Adrenal gland (tissue), 12 donors: ENCODE data around the gene WSB1. TPM values are rescaled to one million over a fixed set of nuclear protein-coding genes. Genes with fewer than 3 reads are reported as not detected.
A peak's percentile ranks its signal among the peaks of the same experiment; 100 is the strongest.

Source experiments
- DNase-seq, 7 donors: peaks; one replicate each; pipeline ENCODE4 v3.0.0-alpha.2; 2019 to 2020
- H3K27ac ChIP-seq, 5 donors: fragments of 200-600 bp; sonication (generic) in 4 of 5; 1 replicate in 3 of 5; 2 replicates in 2 of 5; pipeline versions ENCODE4 v1.5.1 to v1.8.0; 2016 to 2020; ENCODE audit warnings: mild to moderate bottlenecking in 1 of 5
- H3K27me3 ChIP-seq: fragments of 200-600 bp; 2 replicates; pipeline ENCODE4 v1.8.0; 2021
- H3K36me3 ChIP-seq, 2 donors: fragments of 200-600 bp; replicated peaks in 1 of 2; 1 replicate in 1 of 2; 2 replicates in 1 of 2; pipeline versions ENCODE4 v1.5.1 to v1.8.0; 2018 to 2022
- H3K4me1 ChIP-seq, 2 donors: fragments of 200-600 bp; replicated peaks in 1 of 2; 1 replicate in 1 of 2; 2 replicates in 1 of 2; pipeline versions ENCODE4 v1.5.1 to v1.8.0; 2018 to 2021
- H3K4me3 ChIP-seq, 4 donors: fragments of 200-600 bp; sonication (generic) in 3 of 4; one replicate each; pipeline ENCODE4 v1.5.1; 2016 to 2018
- H3K9me3 ChIP-seq, 3 donors: fragments of 200-600 bp; sonication (generic) in 1 of 3; replicated peaks in 1 of 3; 1 replicate in 2 of 3; 2 replicates in 1 of 3; pipeline versions ENCODE4 v1.5.1 to v1.8.0; 2016 to 2021
- CTCF ChIP-seq, 6 experiments: fragments of 450-650 bp in 4 of 6; fragments of 200-600 bp in 2 of 6; sonication (generic) in 1 of 6; IDR thresholded peaks; 1 replicate in 5 of 6; 2 replicates in 1 of 6; pipeline versions ENCODE4 v1.5.1 to v1.8.0; 2016 to 2021; ENCODE audit warnings: antibody characterized with exemption in 6 of 6, mild to moderate bottlenecking in 2 of 6, moderate library complexity in 1 of 6
- POLR2A ChIP-seq, 2 donors: fragments of 450-650 bp; IDR thresholded peaks; one replicate each; pipeline ENCODE4 v1.6.1; 2017; ENCODE audit warnings: antibody characterized with exemption in 2 of 2, mild to moderate bottlenecking in 2 of 2, moderate library complexity in 1 of 2
- WGBS, 4 donors: extraction: QIAGEN DNeasy Blood & Tissue Kit in 2 of 4; methylation state at CpG; one replicate each; pipeline versions ENCODE4 v1.1.5 to v1.1.7; 2013 to 2017; 5-methylcytosine and 5-hydroxymethylcytosine counted together
- intact Hi-C, 2 donors: fragments of 100-400 bp; cut with DNase I; formaldehyde crosslinking; loops; one replicate each; pipeline versions ENCODE4 v1.14.1 to v1.15.0; 2022 to 2023
- polyA plus RNA-seq, 3 donors: library from polyadenylated mRNA; stranded (reverse); fragments of 200-250 nt in 2 of 3; fragments of 350-450 nt in 1 of 3; fragmentation: Illumina TruSeq in 1 of 3; extraction: RNeasy Lipid Tissue Mini Kit (QIAGEN cat#74804) in 1 of 3; gene quantifications; one replicate each; pipeline ENCODE4 v1.2.3, GENCODE V29; 2013 to 2014
- total RNA-seq, 9 donors: library from RNA; depleted of rRNA in 4 of 9; stranded (reverse); fragments of >200 nt in 4 of 9; fragments of 120-200 nt in 1 of 9; fragmentation: NEBNext Ultra II Directional in 1 of 9; extraction: Animal tissue kit (Norgen Biotek cat#: 25700) in 1 of 9; gene quantifications; one replicate each; pipeline versions ENCODE4 v1.1.0 to v1.2.4, GENCODE V29; 2013 to 2023
- donor health status: healthy with polysubstance abuse.
- donor health status: Bipolar disorder and iron deficiency.
- donor health status: DM: yes; HTN: yes; CAD: no.
- donor health status: DM: no; HTN: no; CAD: no.
- donor health status: DM: no; HTN: no; CAD: no.
- donor health status: DM: yes; HTN: yes; CAD: no.

The WSB1 gene
- total and polyA plus RNA-seq, 12 donors: 27.5 to 170 (median 82.4) TPM

GRCh38 chr17:27343977-27344607 lies 50.2 kb downstream of the WSB1 start:
- H3K27ac ChIP-seq: peak overlapping the region in 2 of 5 donors; percentile 17 to 47
- H3K27me3 ChIP-seq: no peaks in the 10 kb centered on the region
- no peak overlapping the region for H3K4me3 ChIP-seq
- no peaks in the 10 kb centered on the region for H3K9me3 ChIP-seq
- intact Hi-C loops: no loop called here
- DNase-seq: peak in 3 of 7 donors; percentile 16 to 43 (median 29)
- no peak for TF ChIP-seq CTCF (IDR thresholded peaks at IDR 0.05)
- TF ChIP-seq POLR2A (IDR thresholded peaks at IDR 0.05): no peak
- peaks cover 7 to 18% of the 10 kb centered on the region in 2 donors for H3K4me1 ChIP-seq
- no peaks in the 10 kb centered on the region for H3K36me3 ChIP-seq
- WGBS, 4 donors: 41 to 60% (median 57%) methylated on average over 2 to 3 of the region's 3 CpGs

GRCh38 chr17:27345141-27345904 lies 51.4 kb downstream of the WSB1 start:
- intact Hi-C loops: no loop called here
- Histone ChIP-seq H3K4me1 (peaks cover 7 to 18% of the 10 kb centered on the region in 2 donors), H3K27me3 (no peaks in the 10 kb centered on the region), H3K9me3 (no peaks in the 10 kb centered on the region), H3K27ac (peak overlapping the region in 3 of 5 donors; percentile 26 to 62 (median 37)), H3K4me3 (no peak overlapping the region), H3K36me3 (no peaks in the 10 kb centered on the region)
- 54 to 58% (median 55%) methylated on average over 17 of the region's 17 CpGs for WGBS, 4 donors
- DNase-seq: peak; percentile 41 to 91 (median 58)
- TF ChIP-seq CTCF (IDR thresholded peaks at IDR 0.05) (no peak), POLR2A (IDR thresholded peaks at IDR 0.05) (peak; percentile 17 to 61)

- Histone ChIP-seq H3K4me3 (no peak overlapping the region), H3K36me3 (no peaks in the 10 kb centered on the region), H3K27ac (no peak overlapping the region), H3K4me1 (peaks cover 7 to 18% of the 10 kb centered on the region in 2 donors), H3K9me3 (no peaks in the 10 kb centered on the region), H3K27me3 (no peaks in the 10 kb centered on the region)
- no peak for DNase-seq
- intact Hi-C loops: no loop called here
- 84 to 90% (median 87%) methylated on average over 6 to 8 of the region's 8 CpGs for WGBS, 4 donors
- TF ChIP-seq POLR2A (IDR thresholded peaks at IDR 0.05): no peak
- TF ChIP-seq CTCF (IDR thresholded peaks at IDR 0.05): no peak
Measured at GRCh38 chr17:27346228-27346899, 52.5 kb downstream of the WSB1 start.

- H3K27me3 ChIP-seq: no peaks in the 10 kb centered on the region
- no peak for TF ChIP-seq CTCF (IDR thresholded peaks at IDR 0.05)
- TF ChIP-seq POLR2A (IDR thresholded peaks at IDR 0.05): no peak
- intact Hi-C loops: no loop called here
- no peaks in the 10 kb centered on the region for H3K36me3 ChIP-seq
- H3K9me3 ChIP-seq: no peaks in the 10 kb centered on the region
- H3K4me3 ChIP-seq: no peak overlapping the region
- H3K27ac ChIP-seq: peak overlapping the region in 3 of 5 donors; percentile 69 to 89 (median 79)
- 67 to 84% (median 76%) methylated on average over 2 of the region's 2 CpGs for WGBS, 4 donors
- peaks cover 7 to 25% of the 10 kb centered on the region in 2 donors for H3K4me1 ChIP-seq
- no peak for DNase-seq
Measured at GRCh38 chr17:27348196-27348595, 54.3 kb downstream of the WSB1 start.
